Activated naive CD8-positive, alpha-beta T cell (primary cell): ENCODE measurements around the gene CDYL.

ENCODE experiments used
- H3K27ac Mint-ChIP-seq: one replicate; pipeline ENCODE4 v1.8.0; 2021; ENCODE audit warnings: mixed read lengths
- H3K27me3 Mint-ChIP-seq: one replicate; pipeline ENCODE4 v1.8.0; 2021; ENCODE audit warnings: mixed read lengths
- H3K36me3 Mint-ChIP-seq: one replicate; pipeline ENCODE4 v1.8.0; 2021; ENCODE audit warnings: mixed read lengths
- H3K4me1 Mint-ChIP-seq: one replicate; pipeline ENCODE4 v1.8.0; 2021; ENCODE audit warnings: low read depth, mixed read lengths
- H3K4me3 Mint-ChIP-seq: one replicate; pipeline ENCODE4 v1.8.0; 2021; ENCODE audit warnings: mild to moderate bottlenecking, mixed read lengths
- H3K9me3 Mint-ChIP-seq: one replicate; pipeline ENCODE4 v1.8.0; 2021; ENCODE audit warnings: low read depth, mixed read lengths

CDYL gene

DNA sequence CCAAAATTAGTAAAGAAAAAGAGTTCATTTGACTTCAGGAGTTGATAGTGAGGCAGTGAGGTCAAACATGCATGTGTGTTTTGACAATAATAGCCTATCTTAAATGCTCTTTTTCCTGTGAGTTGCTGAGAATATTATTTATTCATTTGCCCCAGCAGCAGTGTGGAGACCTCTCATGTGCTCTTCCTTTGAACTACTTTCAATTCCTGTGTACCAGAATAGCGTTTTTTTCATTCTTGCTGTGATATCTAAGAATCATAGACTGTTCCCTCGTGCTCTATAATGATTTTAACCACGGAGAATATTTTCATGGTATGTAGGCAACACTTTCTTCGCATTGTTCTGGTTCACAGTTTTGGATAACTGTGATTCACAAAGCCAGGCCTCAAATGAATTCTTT, 5.2 kb downstream of the CDYL start:
- peaks cover 7% of the 10 kb centered on the region for H3K36me3 Mint-ChIP-seq
- peak overlapping the region; percentile 17 for H3K4me3 Mint-ChIP-seq
- no peak overlapping the region for H3K27ac Mint-ChIP-seq
- H3K4me1 Mint-ChIP-seq = peaks cover 81% of the 10 kb centered on the region
- H3K27me3 Mint-ChIP-seq = no peaks in the 10 kb centered on the region
- H3K9me3 Mint-ChIP-seq = peaks cover 13% of the 10 kb centered on the region

- H3K36me3 Mint-ChIP-seq = peaks cover 9% of the 10 kb centered on the region
- H3K27me3 Mint-ChIP-seq = no peaks in the 10 kb centered on the region
- H3K27ac Mint-ChIP-seq = no peak overlapping the region
- H3K4me3 Mint-ChIP-seq = peak overlapping the region; percentile 7
- peaks cover 88% of the 10 kb centered on the region for H3K4me1 Mint-ChIP-seq
- H3K9me3 Mint-ChIP-seq = peaks cover 13% of the 10 kb centered on the region
Observed at GRCh38 chr6:4781967-4782575, 5.9 kb downstream of the CDYL start.

DNA sequence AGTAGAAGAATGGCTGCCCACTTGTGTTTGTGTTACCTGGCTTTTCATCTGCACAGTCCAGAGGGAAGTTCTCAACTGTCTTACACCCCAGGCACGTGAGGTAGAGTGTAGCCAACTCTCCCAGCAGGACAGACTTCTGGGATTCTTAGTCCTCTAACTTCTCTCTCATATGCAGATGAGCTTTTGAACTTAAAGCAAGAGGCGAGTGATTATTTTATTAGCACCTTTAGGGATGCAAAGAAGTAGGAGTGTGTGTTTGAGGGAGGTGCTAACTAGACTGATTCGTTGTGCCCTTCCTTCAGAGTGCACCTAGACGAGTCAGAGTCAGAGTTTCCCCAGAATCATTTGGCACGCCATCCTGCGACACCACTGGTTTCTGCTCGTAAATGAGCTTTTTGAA, 10.8 kb downstream of the CDYL start:
- Mint-ChIP-seq H3K4me1 (peaks cover 84% of the 10 kb centered on the region), H3K4me3 (no peak overlapping the region)

DNA sequence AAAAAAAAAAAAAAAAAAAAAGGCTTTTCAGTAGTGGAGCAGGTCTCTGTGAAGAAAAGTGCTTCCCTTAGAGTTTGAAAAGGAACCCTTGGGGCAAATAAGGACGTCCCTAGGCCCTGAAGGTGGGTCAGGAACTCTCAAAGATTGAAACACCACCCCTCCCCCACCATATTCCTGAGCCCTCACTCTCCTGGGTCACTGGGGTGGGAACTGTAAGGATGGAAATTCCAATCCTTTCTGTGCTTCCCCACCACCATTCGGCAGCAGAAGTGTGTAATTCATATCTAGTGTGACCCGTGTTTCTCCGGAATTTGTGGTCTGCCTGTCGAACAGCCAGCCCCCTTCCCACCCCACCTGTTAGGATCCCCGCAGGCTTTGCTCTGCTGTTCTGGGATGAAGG, 12.3 kb downstream of the CDYL start:
- H3K27ac Mint-ChIP-seq = no peak overlapping the region
- H3K27me3 Mint-ChIP-seq = no peaks in the 10 kb centered on the region
- peaks cover 74% of the 10 kb centered on the region for H3K4me1 Mint-ChIP-seq
- H3K4me3 Mint-ChIP-seq = no peak overlapping the region
- peaks cover 9% of the 10 kb centered on the region for H3K36me3 Mint-ChIP-seq
- H3K9me3 Mint-ChIP-seq = peaks cover 6% of the 10 kb centered on the region

More for the DNA sequence above, 10.8 kb downstream of the CDYL start:
- Mint-ChIP-seq H3K9me3 (peaks cover 6% of the 10 kb centered on the region), H3K27ac (no peak overlapping the region), H3K27me3 (no peaks in the 10 kb centered on the region), H3K36me3 (peaks cover 9% of the 10 kb centered on the region)

DNA sequence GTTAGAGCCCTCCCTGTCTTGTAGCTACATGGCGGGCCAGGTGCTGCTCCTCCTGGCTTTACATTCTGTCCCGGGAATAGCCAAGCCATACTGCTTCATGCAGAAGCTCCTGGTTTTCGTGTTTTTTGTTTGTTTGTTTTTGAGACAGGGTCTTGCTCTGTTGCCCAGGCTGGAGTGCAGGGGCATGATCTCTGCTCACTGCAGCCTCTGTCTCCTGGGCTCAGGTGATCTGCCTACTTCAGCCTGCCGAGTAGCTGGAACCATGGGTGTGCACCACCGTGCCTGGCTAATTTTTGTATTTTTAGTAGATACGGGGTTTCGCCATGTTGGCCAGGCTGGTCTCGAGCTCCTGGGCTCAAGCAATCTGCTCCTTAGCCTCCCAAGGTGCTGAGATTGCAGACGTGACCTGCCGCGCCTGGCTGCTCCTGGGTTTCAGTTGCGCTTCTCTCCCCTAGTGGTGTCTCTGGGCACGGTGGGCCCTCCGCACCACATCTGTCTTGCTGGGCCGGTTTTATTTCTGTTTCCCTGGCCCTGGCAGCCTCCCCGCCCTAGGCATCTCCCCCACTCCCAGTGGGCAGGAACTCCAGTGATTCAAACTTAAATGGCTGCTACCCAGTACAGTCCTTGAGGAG, 12.9 kb downstream of the CDYL start:
- Mint-ChIP-seq H3K27ac (no peak overlapping the region), H3K4me1 (peaks cover 68% of the 10 kb centered on the region), H3K27me3 (no peaks in the 10 kb centered on the region), H3K36me3 (peaks cover 5% of the 10 kb centered on the region), H3K4me3 (no peak overlapping the region), H3K9me3 (peaks cover under 1% of the 10 kb centered on the region)

DNA sequence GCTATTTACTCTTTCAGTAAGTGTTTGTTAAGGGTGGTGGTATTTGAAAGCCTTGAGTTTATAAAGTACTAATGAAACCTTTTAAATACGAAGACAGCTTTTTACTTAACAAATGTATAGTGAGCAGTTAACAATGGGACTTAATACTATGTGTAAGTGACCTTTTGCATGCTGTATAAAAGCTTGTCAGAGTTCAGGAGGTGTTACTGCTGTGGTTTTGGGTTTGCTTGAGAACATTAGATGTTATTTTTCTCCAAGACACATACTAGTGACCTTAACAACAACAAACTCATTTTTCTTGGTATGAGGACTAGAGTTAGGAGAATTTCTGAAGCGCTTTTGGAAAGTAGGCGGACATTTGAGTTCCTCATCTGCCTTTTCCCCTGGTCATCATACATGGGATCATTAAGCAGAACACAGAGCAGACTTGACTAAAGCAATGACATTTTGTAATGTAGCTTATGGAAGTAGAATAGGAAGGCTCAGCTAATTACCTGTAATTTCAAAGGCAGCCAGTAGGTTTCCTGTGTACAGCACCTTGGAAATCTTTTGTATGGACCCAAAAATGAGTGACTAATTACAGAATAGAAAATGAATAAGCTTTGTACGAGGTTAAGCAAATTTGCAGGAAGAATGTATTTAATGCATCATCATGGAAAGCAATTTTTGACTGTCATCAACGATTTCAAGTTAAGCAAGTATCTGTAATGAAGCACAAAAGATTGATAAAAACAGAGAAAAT, 14.1 kb downstream of the CDYL start:
- H3K4me3 Mint-ChIP-seq = no peak overlapping the region
- no peaks in the 10 kb centered on the region for H3K9me3 Mint-ChIP-seq
- no peaks in the 10 kb centered on the region for H3K27me3 Mint-ChIP-seq
- peaks cover 5% of the 10 kb centered on the region for H3K36me3 Mint-ChIP-seq
- no peak overlapping the region for H3K27ac Mint-ChIP-seq
- peaks cover 59% of the 10 kb centered on the region for H3K4me1 Mint-ChIP-seq

- Mint-ChIP-seq H3K27ac (no peak overlapping the region), H3K36me3 (peaks cover 4% of the 10 kb centered on the region), H3K4me3 (no peak overlapping the region), H3K4me1 (peaks cover 61% of the 10 kb centered on the region), H3K9me3 (no peaks in the 10 kb centered on the region), H3K27me3 (no peaks in the 10 kb centered on the region)
Observed at GRCh38 chr6:4794140-4794707, 18.0 kb downstream of the CDYL start.

DNA sequence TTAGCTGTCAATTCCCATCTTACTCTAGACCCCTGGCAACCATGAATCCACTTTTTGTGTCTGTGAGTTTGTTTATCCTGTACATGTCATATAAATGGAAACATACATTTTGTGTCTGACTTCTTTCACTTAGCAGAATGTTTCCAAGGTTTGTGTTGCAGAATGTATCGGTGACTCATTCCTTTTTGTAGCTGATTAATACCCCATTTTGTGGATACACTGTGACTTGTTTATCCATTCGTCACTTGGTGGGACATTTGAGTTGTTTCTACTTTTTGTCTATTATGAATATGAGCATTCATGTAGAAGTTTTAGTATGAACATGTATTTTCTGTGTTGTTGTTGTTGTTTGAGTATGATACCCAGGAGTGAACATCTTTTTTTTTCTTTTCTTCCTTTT, 21.4 kb downstream of the CDYL start:
- peak overlapping the region; percentile 1 for H3K27ac Mint-ChIP-seq
- H3K36me3 Mint-ChIP-seq = peaks cover 8% of the 10 kb centered on the region
- H3K4me3 Mint-ChIP-seq = no peak overlapping the region
- H3K27me3 Mint-ChIP-seq = no peaks in the 10 kb centered on the region
- H3K4me1 Mint-ChIP-seq = peaks cover 58% of the 10 kb centered on the region
- peaks cover 7% of the 10 kb centered on the region for H3K9me3 Mint-ChIP-seq

DNA sequence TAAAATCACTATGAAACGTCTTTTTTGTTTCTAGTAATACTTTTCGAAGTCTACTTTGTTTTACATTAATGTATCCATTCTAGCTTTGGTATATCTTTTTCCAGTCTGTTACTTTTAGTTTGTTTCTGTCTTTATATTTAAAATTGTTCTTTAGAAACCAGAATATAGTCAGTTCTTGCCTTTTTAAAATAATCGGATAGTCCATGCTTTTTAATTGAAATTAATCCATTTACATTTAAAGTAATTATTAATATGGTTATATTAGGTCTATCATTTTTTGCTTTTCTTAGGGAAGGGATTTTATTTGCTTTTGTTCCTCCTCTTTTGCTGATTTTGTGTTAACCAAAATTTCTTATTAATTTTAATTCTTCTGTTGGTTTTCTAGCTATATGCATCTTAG, 23.7 kb downstream of the CDYL start:
- Mint-ChIP-seq H3K27me3 (no peaks in the 10 kb centered on the region), H3K4me1 (peaks cover 81% of the 10 kb centered on the region), H3K27ac (no peak overlapping the region), H3K4me3 (no peak overlapping the region), H3K36me3 (peaks cover 8% of the 10 kb centered on the region), H3K9me3 (peaks cover 7% of the 10 kb centered on the region)

DNA sequence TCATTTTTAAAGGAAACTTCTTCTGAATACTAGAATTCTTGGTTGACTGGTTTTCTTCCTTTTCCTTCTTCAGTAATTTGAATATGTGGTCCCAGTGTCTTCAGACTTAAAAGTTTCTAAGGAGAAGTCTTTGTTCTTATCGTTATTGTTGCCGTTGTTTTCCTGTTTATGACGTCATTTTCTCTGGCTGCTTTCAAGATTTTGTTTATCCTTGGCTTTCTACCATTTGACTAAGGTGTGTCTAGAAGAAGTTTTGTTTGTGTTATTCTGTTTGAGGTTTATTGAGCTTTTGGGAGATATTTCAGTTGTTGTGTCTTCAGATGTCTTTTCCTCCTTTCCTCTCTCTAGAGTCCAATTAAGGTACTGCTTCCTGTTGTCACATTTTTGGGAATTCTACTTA, 24.5 kb downstream of the CDYL start:
- Mint-ChIP-seq H3K36me3 (peaks cover 8% of the 10 kb centered on the region), H3K9me3 (peaks cover 7% of the 10 kb centered on the region), H3K4me3 (no peak overlapping the region), H3K27me3 (no peaks in the 10 kb centered on the region), H3K4me1 (peaks cover 82% of the 10 kb centered on the region), H3K27ac (no peak overlapping the region)

- Mint-ChIP-seq H3K9me3 (peaks cover 7% of the 10 kb centered on the region), H3K4me1 (peaks cover 87% of the 10 kb centered on the region), H3K27ac (peak overlapping the region; percentile 36), H3K27me3 (no peaks in the 10 kb centered on the region), H3K36me3 (peaks cover 8% of the 10 kb centered on the region), H3K4me3 (peak overlapping the region; percentile 1)
Observed at GRCh38 chr6:4801491-4802110, 25.4 kb downstream of the CDYL start.

DNA sequence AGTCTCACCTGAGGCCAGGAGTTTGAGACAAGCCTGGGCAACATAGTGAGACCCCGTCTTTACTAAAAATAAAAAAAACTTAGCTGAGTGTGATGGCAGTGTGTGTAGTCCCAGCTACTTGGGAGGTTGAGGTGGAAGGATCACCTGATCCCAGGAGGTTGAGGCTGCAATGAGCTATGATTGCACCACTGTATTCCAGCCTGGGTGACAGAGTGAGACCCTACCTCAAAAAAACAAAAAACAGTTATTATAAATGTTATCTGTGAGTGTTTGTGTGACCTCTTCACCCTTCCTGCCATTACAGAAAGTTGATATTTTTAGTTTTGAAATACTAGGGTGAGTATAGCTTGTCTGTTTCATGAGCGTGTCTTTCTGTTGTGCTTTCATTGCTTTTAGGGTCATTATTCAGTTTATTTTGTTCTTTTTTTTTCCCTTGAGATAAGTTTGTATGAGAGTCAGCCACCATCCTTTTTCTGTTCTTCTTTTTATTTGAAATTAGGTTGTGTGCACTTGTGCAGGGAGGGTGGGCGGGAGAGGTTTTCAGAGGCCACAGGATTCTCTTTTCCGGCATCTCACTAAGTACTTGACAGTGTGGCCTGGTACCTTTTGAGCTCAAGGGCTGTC, 26.2 kb downstream of the CDYL start:
- Mint-ChIP-seq H3K4me1 (peaks cover 86% of the 10 kb centered on the region), H3K9me3 (peaks cover 7% of the 10 kb centered on the region), H3K4me3 (peak overlapping the region; percentile 28), H3K27me3 (no peaks in the 10 kb centered on the region), H3K27ac (peak overlapping the region; percentile 43), H3K36me3 (peaks cover 8% of the 10 kb centered on the region)

DNA sequence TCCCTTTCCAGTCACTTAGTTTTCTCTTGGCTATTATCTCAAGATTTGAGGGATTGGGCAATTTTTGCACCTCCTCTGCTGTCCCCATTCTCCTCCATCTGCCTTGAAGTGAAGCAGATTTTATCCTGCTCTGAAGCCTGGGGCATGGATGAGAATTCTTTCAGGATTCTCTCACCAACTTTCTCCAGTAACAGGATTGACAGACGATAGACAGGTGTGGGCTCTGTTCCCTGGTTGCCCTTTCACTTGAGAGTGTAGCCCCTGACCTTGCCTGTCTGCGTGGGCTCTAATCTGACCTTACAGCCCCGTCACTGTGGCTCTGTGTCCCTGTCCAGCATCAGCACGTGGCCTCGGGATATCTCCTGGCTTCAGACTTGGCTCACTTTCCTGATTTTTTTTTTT, 27.1 kb downstream of the CDYL start:
- Mint-ChIP-seq H3K27me3 (no peaks in the 10 kb centered on the region), H3K4me3 (no peak overlapping the region), H3K36me3 (peaks cover 7% of the 10 kb centered on the region), H3K9me3 (peaks cover 7% of the 10 kb centered on the region), H3K27ac (peak overlapping the region; percentile 66), H3K4me1 (peaks cover 82% of the 10 kb centered on the region)

GRCh38 chr6:4804095-4804494, 27.9 kb downstream of the CDYL start:
- Mint-ChIP-seq H3K27ac (peak overlapping the region; percentile 58), H3K36me3 (peaks cover 4% of the 10 kb centered on the region), H3K9me3 (peaks cover 12% of the 10 kb centered on the region), H3K27me3 (no peaks in the 10 kb centered on the region), H3K4me1 (peaks cover 81% of the 10 kb centered on the region), H3K4me3 (no peak overlapping the region)
